Measurements from ENCODE around the gene CKLF.
A peak's percentile ranks its signal among the peaks of the same experiment; 100 is the strongest.

The CKLF gene

DNA sequence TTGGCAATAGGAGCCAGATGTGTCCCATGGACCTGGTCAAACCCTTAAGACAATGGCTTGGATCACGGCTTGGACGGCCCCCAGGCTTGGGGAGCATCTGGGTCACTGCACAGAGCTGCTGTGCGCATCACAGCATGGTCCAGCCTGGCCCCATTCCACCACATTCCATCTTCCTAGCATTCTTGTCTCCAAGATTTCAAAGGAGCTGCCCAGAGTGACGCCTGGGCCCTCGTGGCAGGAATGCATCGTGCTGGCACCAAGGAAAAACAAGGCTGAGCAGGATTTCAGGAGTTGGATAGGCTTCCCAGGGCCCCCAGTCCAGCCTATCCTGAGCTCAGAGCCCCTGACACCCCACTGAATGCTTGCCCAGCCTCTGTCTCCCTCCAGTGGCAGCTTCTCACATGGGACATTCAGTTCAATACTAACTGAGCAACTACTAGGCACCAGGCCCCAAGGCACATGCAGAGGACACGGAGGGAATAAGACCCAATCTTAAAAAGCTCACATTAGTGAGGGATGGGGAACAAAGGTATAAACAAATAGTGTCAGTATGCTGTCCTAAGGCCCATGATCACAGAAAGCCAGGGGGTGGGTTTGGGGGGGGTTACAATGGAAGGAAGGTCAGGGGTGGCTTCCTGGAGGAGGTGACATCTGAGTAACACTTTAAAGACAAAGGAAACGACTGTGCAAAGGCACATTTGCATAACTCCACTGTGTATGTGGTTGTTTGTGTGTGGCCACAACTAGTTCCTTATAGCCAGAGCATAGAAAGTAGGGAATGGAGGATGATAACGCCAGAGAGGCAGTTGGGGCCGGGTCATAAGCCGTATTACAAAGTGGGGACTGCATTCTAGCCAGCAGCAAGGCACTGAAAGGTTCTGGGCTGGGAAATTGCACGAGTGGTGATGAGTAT is 36.5 kb upstream of the CKLF start:
- H3K36me3 ChIP-seq (ENCODE audit: control insufficient read depth, low read length), result no peaks in the 10 kb centered on the region
- H4K20me1 ChIP-seq (ENCODE audit: control insufficient read depth, insufficient read depth, low read depth, low read length), result no peaks in the 10 kb centered on the region
- peaks cover 42% of the 10 kb centered on the region for H3K4me1 ChIP-seq (ENCODE audit: control insufficient read depth, low read length)
- H3K4me2 ChIP-seq (ENCODE audit: low read length), result peak overlapping the region; percentile 85
- peak overlapping the region; percentile 57 for H3K27ac ChIP-seq (ENCODE audit: low read depth, low read length)
- H3K9me2 ChIP-seq (replicated peaks; ENCODE audit: control insufficient read depth, low read length), result no peaks in the 10 kb centered on the region
- H3F3A ChIP-seq (ENCODE audit: control insufficient read depth, insufficient read depth), result peaks cover 12% of the 10 kb centered on the region
- no peaks in the 10 kb centered on the region for H3K79me2 ChIP-seq (ENCODE audit: control insufficient read depth, low read length)
- H3K4me3 ChIP-seq (ENCODE audit: low read length), result peak overlapping the region; percentile 61
- no peaks in the 10 kb centered on the region for H3K9me3 ChIP-seq (ENCODE audit: control insufficient read depth, insufficient read depth, low read length)
- TF ChIP-seq EZH2phosphoT487 (IDR thresholded peaks at IDR 0.05; ENCODE audit: borderline replicate concordance, low read length) (no peak), CTCF (IDR thresholded peaks at IDR 0.05; ENCODE audit: low read depth, low read length, poor library complexity, severe bottlenecking) (peak; percentile 49)
- H3K27me3 ChIP-seq (ENCODE audit: control insufficient read depth, low read length), result no peaks in the 10 kb centered on the region

DNA sequence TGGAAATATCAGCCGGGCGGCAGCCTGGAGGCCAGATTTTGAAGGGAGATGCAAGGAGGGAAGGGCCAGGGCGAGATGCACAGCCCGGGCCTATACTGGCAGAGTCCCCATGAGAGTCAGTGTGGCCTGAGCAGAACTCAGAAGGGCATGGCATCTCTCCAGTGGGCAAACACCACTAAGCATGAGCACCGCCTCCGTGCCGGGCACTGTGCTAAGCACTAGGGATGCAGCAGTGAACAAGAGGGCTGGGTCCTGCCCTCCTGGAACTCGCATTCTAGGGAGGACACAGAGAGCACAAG is 35.9 kb upstream of the CKLF start:
- peak overlapping the region; percentile 57 for H3K27ac ChIP-seq (ENCODE audit: low read depth, low read length)
- H3K27me3 ChIP-seq (ENCODE audit: control insufficient read depth, low read length), result peaks cover 2% of the 10 kb centered on the region
- H3K4me1 ChIP-seq (ENCODE audit: control insufficient read depth, low read length), result peaks cover 48% of the 10 kb centered on the region
- no peaks in the 10 kb centered on the region for H3K79me2 ChIP-seq (ENCODE audit: control insufficient read depth, low read length)
- peaks cover 12% of the 10 kb centered on the region for H3F3A ChIP-seq (ENCODE audit: control insufficient read depth, insufficient read depth)
- no peak for TF ChIP-seq EZH2phosphoT487 (IDR thresholded peaks at IDR 0.05; ENCODE audit: borderline replicate concordance, low read length)
- TF ChIP-seq CTCF (IDR thresholded peaks at IDR 0.05; ENCODE audit: low read depth, low read length, poor library complexity, severe bottlenecking), result no peak
- H3K4me2 ChIP-seq (ENCODE audit: low read length), result peak overlapping the region; percentile 85
- H3K36me3 ChIP-seq (ENCODE audit: control insufficient read depth, low read length), result no peaks in the 10 kb centered on the region
- H4K20me1 ChIP-seq (ENCODE audit: control insufficient read depth, insufficient read depth, low read depth, low read length), result no peaks in the 10 kb centered on the region
- no peaks in the 10 kb centered on the region for H3K9me3 ChIP-seq (ENCODE audit: control insufficient read depth, insufficient read depth, low read length)
- H3K9me2 ChIP-seq (replicated peaks; ENCODE audit: control insufficient read depth, low read length), result no peaks in the 10 kb centered on the region
- H3K4me3 ChIP-seq (ENCODE audit: low read length), result peak overlapping the region; percentile 61

- Histone ChIP-seq H3K4me2 (ENCODE audit: low read length) (peak overlapping the region; percentile 85), H3F3A (ENCODE audit: control insufficient read depth, insufficient read depth) (peaks cover 12% of the 10 kb centered on the region), H3K27me3 (ENCODE audit: control insufficient read depth, low read length) (peaks cover 8% of the 10 kb centered on the region), H4K20me1 (ENCODE audit: control insufficient read depth, insufficient read depth, low read depth, low read length) (no peaks in the 10 kb centered on the region), H3K36me3 (ENCODE audit: control insufficient read depth, low read length) (no peaks in the 10 kb centered on the region), H3K4me3 (ENCODE audit: low read length) (peak overlapping the region; percentile 61), H3K4me1 (ENCODE audit: control insufficient read depth, low read length) (peaks cover 53% of the 10 kb centered on the region), H3K79me2 (ENCODE audit: control insufficient read depth, low read length) (no peaks in the 10 kb centered on the region), H3K27ac (ENCODE audit: low read depth, low read length) (peak overlapping the region; percentile 57), H3K9me2 (replicated peaks; ENCODE audit: control insufficient read depth, low read length) (no peaks in the 10 kb centered on the region), H3K9me3 (ENCODE audit: control insufficient read depth, insufficient read depth, low read length) (no peaks in the 10 kb centered on the region)
- TF ChIP-seq EZH2phosphoT487 (IDR thresholded peaks at IDR 0.05; ENCODE audit: borderline replicate concordance, low read length) (no peak), CTCF (IDR thresholded peaks at IDR 0.05; ENCODE audit: low read depth, low read length, poor library complexity, severe bottlenecking) (no peak)
Measured at GRCh38 chr16:66516808-66517585, 35.4 kb upstream of the CKLF start.
